Panc1 (cell line): ENCODE data around the gene COX5A. TPM values are rescaled to one million over a fixed set of nuclear protein-coding genes. Genes with fewer than 3 reads are reported as not detected.

Experiments
- ATAC-seq: fragments of 200-7000 bp; cut with Tn5 transposase; 2 replicates; pipeline ENCODE4 v1.9.1; 2020; ENCODE audit warnings: mild to moderate bottlenecking, moderate library complexity
- BruUV-seq: library from RNA; stranded (reverse); fragments of 400-500 nt; replicated peaks from 2 replicates; lab custom pipeline; 2021; lab: Mats Ljungman, UMichigan
- CTCF ChIA-PET: fragments of 300-600 bp; sonication (Branson Sonifier 250); formaldehyde crosslinking; loops from one replicate; lab custom pipeline; 2022; ENCODE audit warnings: antibody characterized with exemption; lab: Charles Lee
- POLR2A ChIA-PET: fragments of 300-600 bp; sonication (Branson Sonifier 250); formaldehyde crosslinking; loops from one replicate; lab custom pipeline; 2022; ENCODE audit warnings: antibody characterized with exemption; lab: Charles Lee
- DNase-seq: peaks from one replicate; pipeline ENCODE4 v3.0.0-alpha.2; 2010; ENCODE audit warnings: low read depth, low spot score
- H3K27ac ChIP-seq: 2 replicates; pipeline ENCODE4 v1.5.1; 2011; ENCODE audit warnings: mild to moderate bottlenecking, low read length, inconsistent platforms
- H3K27me3 ChIP-seq: fragments of 200-500 bp; sonication (Bioruptor generic); 2 replicates; pipeline ENCODE4 v1.6.0; 2014; ENCODE audit warnings: low read length, inconsistent platforms; ENCODE audit not compliant: control insufficient read depth, insufficient read depth
- H3K36me3 ChIP-seq: fragments of 200-500 bp; sonication (Bioruptor generic); 2 replicates; pipeline ENCODE4 v1.5.1; 2014; ENCODE audit warnings: inconsistent platforms, mild to moderate bottlenecking, low read length, moderate library complexity; ENCODE audit not compliant: control insufficient read depth, insufficient read depth
- H3K4me1 ChIP-seq: 2 replicates; pipeline ENCODE4 v1.5.1; 2011; ENCODE audit warnings: inconsistent platforms, mild to moderate bottlenecking, low read length, moderate library complexity; ENCODE audit not compliant: control insufficient read depth, insufficient read depth
- H3K4me3 ChIP-seq, 2 experiments: 2 replicates each; pipeline ENCODE4 v1.5.1; 2011 to 2012; ENCODE audit warnings: low read depth in 2 of 2, low read length in 2 of 2, mild to moderate bottlenecking in 2 of 2, inconsistent platforms in 1 of 2, moderate library complexity in 1 of 2
- H3K9me3 ChIP-seq: fragments of 200-500 bp; sonication (Bioruptor generic); 2 replicates; pipeline ENCODE4 v1.5.1; 2014; ENCODE audit warnings: low read depth, mild to moderate bottlenecking, inconsistent platforms, low read length, moderate library complexity; ENCODE audit not compliant: control insufficient read depth, insufficient read depth
- CTCF ChIP-seq: fragments of 450-650 bp; IDR thresholded peaks from 2 replicates; pipeline ENCODE4 v1.5.1; 2017; ENCODE audit warnings: mild to moderate bottlenecking
- POLR2AphosphoS5 ChIP-seq: IDR thresholded peaks from 2 replicates; pipeline ENCODE4 v1.6.1; 2012; ENCODE audit warnings: mild to moderate bottlenecking, low read depth, low read length, moderate library complexity
- SIN3A ChIP-seq: IDR thresholded peaks from 2 replicates; pipeline ENCODE4 v1.6.1; 2012; ENCODE audit warnings: low read depth, mild to moderate bottlenecking, low read length, moderate library complexity, borderline replicate concordance; ENCODE audit not compliant: insufficient read depth
- TCF7L2 ChIP-seq: IDR thresholded peaks from 2 replicates; pipeline ENCODE4 v1.6.1; 2011; ENCODE audit warnings: mild to moderate bottlenecking, low read depth, low read length, inconsistent platforms
- in situ Hi-C: cut with HindIII; loops from 2 replicates; pipeline ENCODE4 v1.10.0; 2016; ENCODE audit warnings: low sequenced_read_pairs, low pct_unique_long_range_greater_than_20kb
- intact Hi-C: fragments of 100-400 bp; cut with micrococcal nuclease; formaldehyde crosslinking; loops from one replicate; pipeline ENCODE4 v1.10.0; 2022; ENCODE audit not compliant: unreplicated experiment
- total RNA-seq: library from RNA; stranded (reverse); gene quantifications from one replicate; pipeline ENCODE4 v1.2.1, GENCODE V29; 2021; ENCODE audit not compliant: unreplicated experiment
- TF ChIP-seq, protein P1 (sequence below), 2 experiments: IDR thresholded peaks; 2 replicates each; pipeline ENCODE4 v1.6.1; 2011 to 2012; ENCODE audit warnings: low read depth in 2 of 2, control low read depth in 1 of 2, low read length in 1 of 2, mild to moderate bottlenecking in 1 of 2, moderate library complexity in 1 of 2; ENCODE audit not compliant: insufficient read depth in 1 of 2

The COX5A gene
- total RNA-seq, 1 experiment from 2014 or later = 353 TPM

- DNase-seq (no peak), ATAC-seq (no peak; the same call in 1 of the 2 replicates)
- ChIA-PET CTCF (interaction anchor here (0.6 kb wide), 1 partner anchor 222 kb away, joined by 4 read pairs; no protein-coding TSS in a partner anchor), POLR2A (no interaction called here)
- Histone ChIP-seq H3K27ac (no peak overlapping the region), H3K9me3 (no peaks in the 10 kb centered on the region), H3K27me3 (no peaks in the 10 kb centered on the region), H3K4me1 (peaks cover 25% of the 10 kb centered on the region), H3K36me3 (no peaks in the 10 kb centered on the region), H3K4me3 (no peak overlapping the region)
- BruUV-seq = no TSS peak
- in situ Hi-C loops = no loop called here
- intact Hi-C loops = no loop called here
- no peak for TF ChIP-seq TCF7L2
- no peak for TF ChIP-seq SIN3A
- TF ChIP-seq, protein P1, sequence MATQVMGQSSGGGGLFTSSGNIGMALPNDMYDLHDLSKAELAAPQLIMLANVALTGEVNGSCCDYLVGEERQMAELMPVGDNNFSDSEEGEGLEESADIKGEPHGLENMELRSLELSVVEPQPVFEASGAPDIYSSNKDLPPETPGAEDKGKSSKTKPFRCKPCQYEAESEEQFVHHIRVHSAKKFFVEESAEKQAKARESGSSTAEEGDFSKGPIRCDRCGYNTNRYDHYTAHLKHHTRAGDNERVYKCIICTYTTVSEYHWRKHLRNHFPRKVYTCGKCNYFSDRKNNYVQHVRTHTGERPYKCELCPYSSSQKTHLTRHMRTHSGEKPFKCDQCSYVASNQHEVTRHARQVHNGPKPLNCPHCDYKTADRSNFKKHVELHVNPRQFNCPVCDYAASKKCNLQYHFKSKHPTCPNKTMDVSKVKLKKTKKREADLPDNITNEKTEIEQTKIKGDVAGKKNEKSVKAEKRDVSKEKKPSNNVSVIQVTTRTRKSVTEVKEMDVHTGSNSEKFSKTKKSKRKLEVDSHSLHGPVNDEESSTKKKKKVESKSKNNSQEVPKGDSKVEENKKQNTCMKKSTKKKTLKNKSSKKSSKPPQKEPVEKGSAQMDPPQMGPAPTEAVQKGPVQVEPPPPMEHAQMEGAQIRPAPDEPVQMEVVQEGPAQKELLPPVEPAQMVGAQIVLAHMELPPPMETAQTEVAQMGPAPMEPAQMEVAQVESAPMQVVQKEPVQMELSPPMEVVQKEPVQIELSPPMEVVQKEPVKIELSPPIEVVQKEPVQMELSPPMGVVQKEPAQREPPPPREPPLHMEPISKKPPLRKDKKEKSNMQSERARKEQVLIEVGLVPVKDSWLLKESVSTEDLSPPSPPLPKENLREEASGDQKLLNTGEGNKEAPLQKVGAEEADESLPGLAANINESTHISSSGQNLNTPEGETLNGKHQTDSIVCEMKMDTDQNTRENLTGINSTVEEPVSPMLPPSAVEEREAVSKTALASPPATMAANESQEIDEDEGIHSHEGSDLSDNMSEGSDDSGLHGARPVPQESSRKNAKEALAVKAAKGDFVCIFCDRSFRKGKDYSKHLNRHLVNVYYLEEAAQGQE (IDR thresholded peaks at IDR 0.05; ENCODE audit: insufficient read depth in 1 of 2, low read depth in 2 of 2, low read length in 1 of 2) = no peak
- TF ChIP-seq CTCF = no peak
- TF ChIP-seq POLR2AphosphoS5 = no peak
These were observed 26.9 kb upstream of the COX5A start for GRCh38 chr15:74964794-74965193.

- no peaks in the 10 kb centered on the region for H3K27me3 ChIP-seq
- in situ Hi-C loops = no loop called here
- H3K4me1 ChIP-seq = peaks cover 28% of the 10 kb centered on the region
- H3K36me3 ChIP-seq = no peaks in the 10 kb centered on the region
- POLR2A ChIA-PET = no interaction called here
- CTCF ChIA-PET = no interaction called here
- H3K27ac ChIP-seq = no peak overlapping the region
- intact Hi-C loops = no loop called here
- no peak for ATAC-seq
- TF ChIP-seq SIN3A = no peak
- TF ChIP-seq, protein P1 (IDR thresholded peaks at IDR 0.05; ENCODE audit: insufficient read depth in 1 of 2, low read depth in 2 of 2, low read length in 1 of 2) = no peak
- TF ChIP-seq CTCF = no peak
- TF ChIP-seq POLR2AphosphoS5 = no peak
- TF ChIP-seq TCF7L2 = no peak
- no TSS peak for BruUV-seq
- H3K4me3 ChIP-seq = no peak overlapping the region
- no peaks in the 10 kb centered on the region for H3K9me3 ChIP-seq
- no peak for DNase-seq
These were observed 25.3 kb upstream of the COX5A start for GRCh38 chr15:74963213-74963612.
